ENCODE results near the gene IL23R. TPM values are rescaled to one million over a fixed set of nuclear protein-coding genes. Genes with fewer than 3 reads are reported as not detected.
"Not testable (repeated sequence)": the region's sequence is repeated elsewhere in the genome, so short reads cannot be mapped to it uniquely, and the experiment has no call there.

The IL23R gene, protein sequence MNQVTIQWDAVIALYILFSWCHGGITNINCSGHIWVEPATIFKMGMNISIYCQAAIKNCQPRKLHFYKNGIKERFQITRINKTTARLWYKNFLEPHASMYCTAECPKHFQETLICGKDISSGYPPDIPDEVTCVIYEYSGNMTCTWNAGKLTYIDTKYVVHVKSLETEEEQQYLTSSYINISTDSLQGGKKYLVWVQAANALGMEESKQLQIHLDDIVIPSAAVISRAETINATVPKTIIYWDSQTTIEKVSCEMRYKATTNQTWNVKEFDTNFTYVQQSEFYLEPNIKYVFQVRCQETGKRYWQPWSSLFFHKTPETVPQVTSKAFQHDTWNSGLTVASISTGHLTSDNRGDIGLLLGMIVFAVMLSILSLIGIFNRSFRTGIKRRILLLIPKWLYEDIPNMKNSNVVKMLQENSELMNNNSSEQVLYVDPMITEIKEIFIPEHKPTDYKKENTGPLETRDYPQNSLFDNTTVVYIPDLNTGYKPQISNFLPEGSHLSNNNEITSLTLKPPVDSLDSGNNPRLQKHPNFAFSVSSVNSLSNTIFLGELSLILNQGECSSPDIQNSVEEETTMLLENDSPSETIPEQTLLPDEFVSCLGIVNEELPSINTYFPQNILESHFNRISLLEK
- 1.5 and 2.4 TPM in 2 replicates for total RNA-seq (2014; rRNA removed; shearing (Covaris generic))
- 0.81 and 1.2 TPM in 2 replicates for polyA plus RNA-seq (2015; cell fraction: cytosol; rRNA removed)
- polyA plus RNA-seq (2015; cell fraction: nucleus; rRNA removed): 0.21 and 0.70 TPM in 2 replicates

DNA sequence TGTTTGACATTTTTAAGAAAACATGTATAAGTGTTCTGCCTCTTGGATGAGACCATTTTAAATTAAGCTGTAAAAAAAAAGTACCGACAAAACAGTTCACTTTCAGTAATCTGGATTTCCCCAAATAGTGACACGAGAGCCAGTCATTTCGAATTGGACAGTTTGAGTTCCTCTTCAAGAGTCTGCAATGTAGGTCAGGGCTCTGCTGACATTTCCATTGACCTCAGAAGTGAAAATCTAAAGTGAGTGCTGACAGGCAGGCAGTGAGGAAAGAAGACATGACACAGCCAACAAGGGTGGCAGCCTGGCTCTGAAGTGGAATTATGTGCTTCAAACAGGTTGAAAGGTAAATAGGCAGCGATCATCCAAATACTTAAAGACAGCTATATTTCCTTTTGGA, at the start of gene IL23R:
IL23R (plus strand) TSS at position 259 of the 400 bp plus-strand sequence. CDS start 1,667 bp downstream, outside the sequence.
- in situ Hi-C loops (cut with HindIII; ENCODE audit: low pct_unique_long_range_greater_than_20kb, low sequenced_read_pairs): no loop called here
- no peak for DNase-seq (ENCODE audit: low read depth, low spot score)

- DNase-seq (ENCODE audit: low read depth, low spot score): no peak
Measured at GRCh38 chr1:67118191-67118590, 48.1 kb upstream of the IL23R start.

DNA sequence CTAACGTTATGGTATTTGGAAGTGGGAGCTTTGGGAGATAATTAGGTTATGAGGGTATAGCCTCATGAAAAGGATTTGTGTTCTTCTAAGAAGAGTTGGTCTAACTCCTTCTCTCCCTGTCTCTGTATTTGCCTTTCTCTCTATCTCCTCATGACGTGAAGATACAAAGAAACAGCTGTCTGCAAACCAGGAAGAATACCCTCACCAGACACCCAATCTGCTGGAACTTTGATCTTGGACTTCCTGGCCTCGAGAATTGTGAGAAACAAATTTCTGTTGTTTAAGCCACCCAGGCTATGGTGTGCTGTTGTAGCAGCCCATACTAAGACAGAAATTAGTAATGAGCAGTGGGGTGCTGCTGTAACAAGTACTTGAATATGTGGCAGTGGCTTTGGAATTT, 47.6 kb upstream of the IL23R start:
- in situ Hi-C loops (cut with HindIII; ENCODE audit: low pct_unique_long_range_greater_than_20kb, low sequenced_read_pairs): no loop called here

More at GRCh38 chr1:67118191-67118590, 48.1 kb upstream of the IL23R start:
- in situ Hi-C loops (cut with HindIII; ENCODE audit: low pct_unique_long_range_greater_than_20kb, low sequenced_read_pairs): no loop called here

GRCh38 chr1:67120855-67121619, 45.2 kb upstream of the IL23R start:
- DNase-seq (ENCODE audit: low read depth, low spot score): no peak
- in situ Hi-C loops (cut with HindIII; ENCODE audit: low pct_unique_long_range_greater_than_20kb, low sequenced_read_pairs): no loop called here

More for the DNA sequence above, 47.6 kb upstream of the IL23R start:
- DNase-seq (ENCODE audit: low read depth, low spot score): peak; percentile 26

DNA sequence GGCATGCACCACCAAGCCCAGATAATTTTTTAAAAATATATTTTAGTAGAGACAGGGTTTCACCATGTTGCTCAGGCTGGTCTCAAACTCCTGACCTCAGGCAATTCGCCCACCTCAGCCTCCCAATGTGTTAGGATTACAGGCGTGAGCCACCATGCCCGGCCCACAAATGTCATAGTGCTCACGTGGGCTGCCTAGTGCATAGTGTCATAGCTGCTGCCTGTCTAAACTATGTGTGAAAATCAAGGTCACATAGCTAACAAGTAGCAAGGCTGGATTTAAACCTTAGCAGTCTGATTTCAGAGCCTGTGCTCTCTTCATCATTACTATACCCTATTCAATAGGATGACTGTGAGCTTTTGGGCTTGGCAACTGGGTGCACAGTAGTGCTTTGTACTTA, 41.8 kb upstream of the IL23R start:
- in situ Hi-C loops (cut with HindIII; ENCODE audit: low pct_unique_long_range_greater_than_20kb, low sequenced_read_pairs): no loop called here
- peak; percentile 28 for DNase-seq (ENCODE audit: low read depth, low spot score)

DNA sequence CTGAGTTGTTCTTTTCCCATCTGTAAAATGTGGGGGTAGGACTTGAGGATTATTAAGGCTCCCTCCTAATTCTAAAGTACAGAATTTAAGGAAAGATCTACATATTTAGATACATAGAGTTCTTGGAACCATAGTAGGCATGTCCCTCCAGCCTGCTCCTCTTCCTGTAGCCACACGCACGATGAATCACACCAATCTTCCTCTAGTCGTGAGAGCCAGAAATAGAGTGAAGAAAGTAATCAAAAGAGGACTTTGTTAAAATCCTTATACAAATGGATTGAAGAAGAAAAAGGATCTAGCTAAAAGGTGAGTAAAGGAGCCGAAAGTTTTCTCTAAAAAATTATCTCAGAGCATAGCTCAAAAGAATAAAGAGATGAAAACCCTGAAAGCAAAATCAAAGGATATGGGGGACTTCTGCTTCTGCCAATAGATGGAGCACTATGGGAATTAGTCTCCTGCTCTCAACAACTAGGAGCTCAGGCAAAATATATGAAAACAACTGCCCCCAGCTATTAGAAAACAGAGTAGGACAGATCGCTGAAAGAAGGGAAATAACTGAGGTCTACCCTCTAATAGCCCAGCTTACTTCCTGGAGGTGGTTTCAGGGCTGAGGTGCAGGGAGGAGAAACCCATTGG, 40.0 kb upstream of the IL23R start:
- in situ Hi-C loops (cut with HindIII; ENCODE audit: low pct_unique_long_range_greater_than_20kb, low sequenced_read_pairs): no loop called here

DNA sequence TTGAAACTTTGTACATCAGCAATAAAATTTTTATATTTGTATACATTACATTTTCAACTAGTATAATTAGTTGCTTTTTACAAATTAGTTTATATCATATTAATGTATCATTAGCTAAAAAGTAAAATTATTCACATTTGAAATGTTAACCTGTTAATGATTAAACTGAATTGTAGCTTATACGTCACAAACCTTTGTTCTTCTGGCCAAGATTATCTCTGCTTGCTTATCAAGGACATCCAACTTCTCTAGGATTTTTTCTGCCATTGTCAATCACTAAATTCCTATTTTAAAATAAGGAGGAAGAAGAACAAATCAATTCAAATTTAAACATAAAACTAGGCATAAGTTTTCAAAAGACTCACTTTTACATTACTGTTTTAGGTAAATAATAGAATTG, 39.3 kb upstream of the IL23R start:
- in situ Hi-C loops (cut with HindIII; ENCODE audit: low pct_unique_long_range_greater_than_20kb, low sequenced_read_pairs): no loop called here
- DNase-seq (ENCODE audit: low read depth, low spot score): no peak

More for the DNA sequence above, 40.0 kb upstream of the IL23R start:
- peak; percentile 24 for DNase-seq (ENCODE audit: low read depth, low spot score)

- in situ Hi-C loops (cut with HindIII; ENCODE audit: low pct_unique_long_range_greater_than_20kb, low sequenced_read_pairs): no loop called here
- no peak for DNase-seq (ENCODE audit: low read depth, low spot score)
Measured at GRCh38 chr1:67130673-67131072, 35.6 kb upstream of the IL23R start.

DNA sequence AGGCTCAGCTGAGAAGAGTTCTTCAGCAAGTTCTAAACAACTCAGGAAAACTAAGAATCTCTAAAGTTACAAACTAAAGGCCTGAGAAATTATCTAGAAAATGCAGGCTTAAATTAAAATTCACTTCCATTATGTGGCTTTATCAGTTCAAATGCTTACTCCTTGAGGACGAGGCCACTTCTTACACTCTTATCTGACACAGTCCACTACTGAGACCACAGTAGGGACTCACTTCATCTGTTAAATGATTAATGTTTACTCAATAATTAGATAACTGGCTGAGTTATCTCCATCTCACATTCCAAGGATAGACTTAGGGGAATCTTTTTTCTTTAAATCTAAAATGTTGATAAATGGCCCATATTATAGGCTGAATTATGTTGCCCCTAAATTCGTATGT, 33.1 kb upstream of the IL23R start:
- DNase-seq (ENCODE audit: low read depth, low spot score): no peak
- in situ Hi-C loops (cut with HindIII; ENCODE audit: low pct_unique_long_range_greater_than_20kb, low sequenced_read_pairs): no loop called here

GRCh38 chr1:67134695-67135094, 31.6 kb upstream of the IL23R start, which contains the start of gene C1orf141:
TSS of gene C1orf141 (minus strand) at chr1:67134970. CDS start at chr1:67127240, 7,730 bp downstream.
- DNase-seq (ENCODE audit: low read depth, low spot score): no peak
- in situ Hi-C loops (cut with HindIII; ENCODE audit: low pct_unique_long_range_greater_than_20kb, low sequenced_read_pairs): no loop called here

GRCh38 chr1:67135354-67135753, 30.9 kb upstream of the IL23R start:
- in situ Hi-C loops (cut with HindIII; ENCODE audit: low pct_unique_long_range_greater_than_20kb, low sequenced_read_pairs): no loop called here
- DNase-seq (ENCODE audit: low read depth, low spot score): no peak

DNA sequence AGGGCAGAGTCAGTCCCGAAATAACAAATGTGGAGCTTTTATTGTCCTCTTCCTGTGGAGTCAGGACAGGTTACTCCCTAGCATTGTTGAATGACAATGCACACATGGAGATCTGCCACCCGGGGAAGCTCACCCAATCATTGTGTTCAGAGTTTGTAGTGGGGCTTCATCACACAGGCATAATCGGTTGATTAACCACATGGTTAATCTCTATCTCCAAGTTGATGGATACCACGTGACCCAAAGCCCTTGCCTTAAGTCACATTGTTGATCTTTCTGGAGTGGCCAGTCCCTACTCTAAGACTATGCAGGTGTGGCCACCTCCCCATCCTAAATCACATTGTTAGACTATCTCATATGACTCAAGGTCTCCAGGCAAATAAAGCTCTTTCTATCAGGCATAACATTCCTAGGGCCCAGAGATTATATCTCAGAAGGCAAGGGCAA, 28.9 kb upstream of the IL23R start:
- DNase-seq (ENCODE audit: low read depth, low spot score): no peak
- in situ Hi-C loops (cut with HindIII; ENCODE audit: low pct_unique_long_range_greater_than_20kb, low sequenced_read_pairs): no loop called here

DNA sequence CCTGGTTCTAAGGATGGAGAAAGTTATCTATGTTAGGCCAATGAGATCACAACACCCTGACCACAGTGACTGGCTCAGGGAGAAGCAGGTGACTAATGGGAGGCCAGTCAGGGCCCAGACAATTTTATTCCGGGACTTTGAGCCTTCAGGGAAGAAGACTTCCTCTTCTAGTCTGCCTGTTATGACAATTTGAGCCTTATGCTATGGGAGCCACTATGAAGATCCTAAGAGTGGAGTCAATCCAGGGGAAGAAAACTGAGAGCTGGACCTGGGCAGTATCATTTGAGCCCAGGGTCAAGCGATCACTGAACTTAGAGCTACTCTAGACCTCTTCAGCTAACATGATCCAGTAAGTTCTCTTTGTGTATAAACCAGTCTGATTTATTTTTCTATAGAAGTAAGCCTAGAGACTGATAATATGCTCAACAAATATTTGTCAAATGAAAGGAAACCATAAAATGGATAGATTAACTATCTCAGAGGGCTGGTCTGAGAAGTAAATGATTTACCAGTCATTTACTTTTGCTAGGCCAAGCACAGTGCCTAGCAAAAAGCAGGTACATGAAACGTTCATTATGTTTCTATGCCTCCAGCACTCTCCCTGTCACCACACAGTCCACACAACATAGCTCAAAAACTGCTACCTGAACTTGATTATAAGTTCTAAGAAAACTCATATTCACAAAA, 27.3 kb upstream of the IL23R start:
- no peak for DNase-seq (ENCODE audit: low read depth, low spot score)
- in situ Hi-C loops (cut with HindIII; ENCODE audit: low pct_unique_long_range_greater_than_20kb, low sequenced_read_pairs): no loop called here

DNA sequence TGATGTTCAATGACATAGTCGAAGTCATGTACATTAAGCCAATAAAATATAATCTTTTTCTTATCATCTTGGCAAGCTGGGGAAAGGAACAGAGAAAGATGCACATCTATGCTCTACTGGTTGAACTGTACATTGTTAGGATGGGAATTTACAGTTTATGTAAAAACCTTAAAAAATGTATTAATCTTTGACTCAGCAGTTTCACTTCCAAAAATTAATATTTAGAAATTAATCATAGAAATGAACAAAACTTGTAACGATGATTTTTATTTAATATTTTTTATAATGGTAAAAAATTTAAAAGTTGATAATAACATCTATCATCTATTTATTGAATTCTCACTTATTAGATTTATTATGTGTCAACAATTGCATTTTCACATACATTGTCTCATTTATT, 25.8 kb upstream of the IL23R start:
- in situ Hi-C loops (cut with HindIII; ENCODE audit: low pct_unique_long_range_greater_than_20kb, low sequenced_read_pairs): no loop called here
- DNase-seq (ENCODE audit: low read depth, low spot score): no peak

DNA sequence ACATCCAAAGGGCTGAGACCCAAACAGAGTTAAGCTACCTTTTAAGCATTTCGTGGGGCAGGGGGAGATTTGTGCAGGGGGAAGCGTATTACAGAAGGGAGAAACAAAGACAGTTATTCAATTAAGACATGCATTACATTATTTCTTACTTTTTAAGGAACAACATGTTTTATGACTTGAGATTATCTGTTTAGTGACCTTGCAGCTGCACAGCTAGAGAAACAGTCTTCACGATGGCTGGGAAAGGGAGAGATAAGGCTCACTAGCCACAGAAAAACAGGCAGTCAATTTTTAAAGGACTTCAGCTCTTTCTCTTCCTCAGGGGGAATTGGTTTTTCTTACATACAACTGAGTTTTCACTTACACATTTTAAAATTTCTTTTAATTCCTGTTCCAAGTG, 24.4 kb upstream of the IL23R start:
- in situ Hi-C loops (cut with HindIII; ENCODE audit: low pct_unique_long_range_greater_than_20kb, low sequenced_read_pairs); DNase-seq (ENCODE audit: low read depth, low spot score): not testable (repeated sequence)

DNA sequence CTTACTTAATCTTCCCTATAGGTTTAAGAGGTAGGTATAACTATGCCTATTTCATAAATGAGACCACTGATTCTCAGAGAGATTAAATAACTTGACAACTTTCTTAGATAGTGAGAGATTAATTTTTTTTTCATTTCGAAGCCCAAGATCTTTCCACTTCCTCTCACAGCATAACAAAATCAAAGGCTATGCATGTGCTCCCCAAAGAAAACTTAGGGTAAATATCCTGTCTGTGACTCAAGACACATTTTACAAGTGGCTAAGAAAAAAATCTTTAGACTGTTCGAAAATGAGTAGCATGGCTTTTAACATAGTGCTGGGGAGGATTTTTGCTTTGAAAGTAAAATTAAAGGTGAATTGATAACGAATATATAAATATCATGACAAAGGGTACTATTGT, 23.3 kb upstream of the IL23R start:
- in situ Hi-C loops (cut with HindIII; ENCODE audit: low pct_unique_long_range_greater_than_20kb, low sequenced_read_pairs): no loop called here
- no peak for DNase-seq (ENCODE audit: low read depth, low spot score)

DNA sequence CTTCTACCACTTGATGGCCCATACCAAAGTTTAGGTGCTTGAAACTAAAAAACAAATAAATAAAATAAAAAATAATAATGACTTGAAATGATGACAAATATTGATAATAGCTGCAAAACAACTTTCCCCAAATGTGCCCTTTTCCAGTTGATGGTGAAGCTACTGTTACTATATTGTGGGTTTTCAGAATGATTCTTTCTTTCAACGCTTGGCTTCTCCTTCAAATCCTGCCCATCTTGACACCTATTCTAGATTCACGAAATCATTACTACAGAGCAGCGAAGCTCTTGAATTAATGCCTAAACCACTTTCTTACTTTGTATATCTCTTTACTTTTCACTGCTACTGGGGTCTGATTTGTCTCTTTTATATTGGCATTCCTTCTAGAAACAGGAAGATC, 22.3 kb upstream of the IL23R start:
- in situ Hi-C loops (cut with HindIII; ENCODE audit: low pct_unique_long_range_greater_than_20kb, low sequenced_read_pairs): no loop called here
- no peak for DNase-seq (ENCODE audit: low read depth, low spot score)

Data from SK-MEL-5 (cell line).